Measurements from ENCODE around the gene FKBP1C.
"Not testable (repeated sequence)": the region's sequence is repeated elsewhere in the genome, so short reads cannot be mapped to it uniquely, and the experiment has no call there.

The FKBP1C gene

DNA sequence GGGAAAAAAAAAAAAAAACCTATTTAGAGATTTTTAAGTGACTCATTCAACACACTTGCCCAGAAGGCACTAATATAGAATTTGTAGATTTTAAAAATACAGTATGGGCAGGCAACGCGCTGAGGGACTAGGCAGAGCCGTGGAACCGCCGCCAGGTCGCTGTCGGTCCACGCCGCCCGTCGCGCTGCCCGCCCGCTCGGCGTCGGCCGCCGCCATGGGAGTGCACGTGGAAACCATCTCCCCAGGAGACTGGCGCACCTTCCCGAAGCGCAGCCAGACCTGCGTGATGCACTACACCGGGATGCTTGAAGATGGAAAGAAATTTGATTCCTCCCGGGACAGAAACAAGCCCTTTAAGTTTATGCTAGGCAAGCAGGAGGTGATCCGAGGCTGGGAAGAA, at the start of gene FKBP1C:
Gene FKBP1C, plus strand, starts transcription at position 127 of the 400 bp plus-strand sequence.
- not testable (repeated sequence) for H3K27me3 ChIP-seq (ENCODE audit: control insufficient read depth, insufficient read depth, low read length); H3K4me1 ChIP-seq (ENCODE audit: control insufficient read depth, insufficient read depth, low read length); H3K4me3 ChIP-seq (ENCODE audit: low read depth, low read length); H3K36me3 ChIP-seq (ENCODE audit: control insufficient read depth, insufficient read depth, low read length); H3K27ac ChIP-seq (ENCODE audit: low read depth, low read length); H3K9ac ChIP-seq (ENCODE audit: low read length)
- peaks cover 31% of the 10 kb centered on the region for H3K9me3 ChIP-seq (ENCODE audit: control insufficient read depth, insufficient read depth, low read depth, low read length)

DNA sequence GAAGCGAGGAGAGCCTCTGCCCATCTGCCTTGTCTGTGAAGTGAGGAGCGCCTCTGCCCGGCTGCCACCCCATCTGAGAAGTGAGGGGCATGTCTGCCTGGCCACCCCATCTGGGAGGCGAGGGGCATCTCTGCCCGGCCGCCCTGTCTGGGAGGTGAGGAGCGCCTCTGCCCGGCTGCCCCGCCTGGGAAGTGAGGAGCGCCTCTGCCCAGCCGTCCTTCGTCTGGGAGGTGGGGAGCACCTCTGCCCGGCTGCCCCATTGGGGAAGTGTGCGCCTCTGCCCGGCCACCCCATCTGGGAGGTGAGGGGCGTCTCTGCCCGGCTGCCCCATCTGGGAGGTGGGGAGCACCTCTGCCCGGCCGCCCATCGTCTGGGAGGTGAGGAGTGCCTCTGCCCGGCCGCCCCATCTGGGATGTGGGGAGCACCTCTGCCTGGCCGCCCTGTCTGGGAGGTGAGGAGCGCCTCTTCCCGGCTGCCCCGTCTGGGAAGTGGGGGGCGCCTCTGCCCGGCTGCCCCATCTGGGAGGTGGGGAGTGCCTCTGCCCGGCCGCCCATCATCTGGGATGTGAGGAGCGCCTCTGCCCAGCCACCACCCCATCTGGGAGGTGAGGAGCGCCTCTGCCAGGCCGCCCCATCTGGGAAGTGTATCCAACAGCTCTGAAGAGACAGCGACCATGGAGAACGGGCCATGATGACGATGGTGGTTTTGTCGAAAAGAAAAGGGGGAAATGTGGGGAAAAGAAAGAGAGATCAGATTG, 47.0 kb upstream of the FKBP1C start:
- not testable (repeated sequence) for H3K27me3 ChIP-seq (ENCODE audit: control insufficient read depth, insufficient read depth, low read length); H3K4me1 ChIP-seq (ENCODE audit: control insufficient read depth, insufficient read depth, low read length); H3K36me3 ChIP-seq (ENCODE audit: control insufficient read depth, insufficient read depth, low read length); H3K27ac ChIP-seq (ENCODE audit: low read depth, low read length); H3K4me3 ChIP-seq (ENCODE audit: low read depth, low read length); H3K9ac ChIP-seq (ENCODE audit: low read length)
- peaks cover 22% of the 10 kb centered on the region for H3K9me3 ChIP-seq (ENCODE audit: control insufficient read depth, insufficient read depth, low read depth, low read length)

DNA sequence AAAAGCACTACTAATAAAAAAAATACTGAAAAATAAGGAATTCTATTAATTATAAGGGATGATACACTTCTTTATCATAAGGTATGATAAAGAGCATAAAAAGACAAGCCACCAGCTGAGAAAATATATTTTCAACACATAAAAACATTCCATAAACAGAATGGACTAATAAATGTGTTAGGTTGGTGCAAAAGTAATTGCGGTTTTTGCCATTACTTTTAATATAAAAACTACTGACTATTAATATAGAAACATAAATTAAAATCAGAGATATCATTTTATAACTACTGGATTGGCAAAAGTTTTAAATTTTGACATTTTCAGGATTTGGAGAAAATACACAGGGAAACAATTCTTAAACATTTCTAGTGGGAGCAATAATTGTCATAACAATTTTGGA, 37.1 kb upstream of the FKBP1C start:
- Histone ChIP-seq H3K9me3 (ENCODE audit: control insufficient read depth, insufficient read depth, low read depth, low read length) (no peaks in the 10 kb centered on the region), H3K27me3 (ENCODE audit: control insufficient read depth, insufficient read depth, low read length) (no peaks in the 10 kb centered on the region), H3K9ac (ENCODE audit: low read length) (no peak overlapping the region), H3K27ac (ENCODE audit: low read depth, low read length) (no peak overlapping the region), H3K4me1 (ENCODE audit: control insufficient read depth, insufficient read depth, low read length) (no peaks in the 10 kb centered on the region), H3K36me3 (ENCODE audit: control insufficient read depth, insufficient read depth, low read length) (no peaks in the 10 kb centered on the region), H3K4me3 (ENCODE audit: low read depth, low read length) (no peak overlapping the region)

DNA sequence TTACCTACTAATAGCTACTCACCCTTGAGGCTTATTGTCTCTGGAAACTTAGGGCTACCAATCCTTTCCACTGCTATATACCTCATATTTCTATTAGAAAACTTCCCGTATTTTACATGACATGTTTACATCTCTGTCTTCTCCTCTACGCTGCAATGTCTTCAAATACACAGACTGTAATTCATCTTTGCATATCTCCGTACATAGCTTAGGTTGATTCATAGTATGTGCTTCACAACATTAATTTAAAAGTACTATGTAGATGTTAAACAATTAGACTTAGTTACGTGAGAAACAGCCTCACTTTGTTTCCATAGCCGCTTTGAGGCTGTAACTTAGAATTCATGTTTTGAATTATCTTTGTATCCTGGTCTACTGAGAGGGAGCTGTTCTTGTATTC, 35.1 kb upstream of the FKBP1C start:
- H3K9me3 ChIP-seq (ENCODE audit: control insufficient read depth, insufficient read depth, low read depth, low read length), result no peaks in the 10 kb centered on the region
- H3K9ac ChIP-seq (ENCODE audit: low read length), result no peak overlapping the region
- H3K4me1 ChIP-seq (ENCODE audit: control insufficient read depth, insufficient read depth, low read length), result no peaks in the 10 kb centered on the region
- no peak overlapping the region for H3K27ac ChIP-seq (ENCODE audit: low read depth, low read length)
- H3K27me3 ChIP-seq (ENCODE audit: control insufficient read depth, insufficient read depth, low read length), result no peaks in the 10 kb centered on the region
- H3K4me3 ChIP-seq (ENCODE audit: low read depth, low read length), result no peak overlapping the region
- H3K36me3 ChIP-seq (ENCODE audit: control insufficient read depth, insufficient read depth, low read length), result no peaks in the 10 kb centered on the region

DNA sequence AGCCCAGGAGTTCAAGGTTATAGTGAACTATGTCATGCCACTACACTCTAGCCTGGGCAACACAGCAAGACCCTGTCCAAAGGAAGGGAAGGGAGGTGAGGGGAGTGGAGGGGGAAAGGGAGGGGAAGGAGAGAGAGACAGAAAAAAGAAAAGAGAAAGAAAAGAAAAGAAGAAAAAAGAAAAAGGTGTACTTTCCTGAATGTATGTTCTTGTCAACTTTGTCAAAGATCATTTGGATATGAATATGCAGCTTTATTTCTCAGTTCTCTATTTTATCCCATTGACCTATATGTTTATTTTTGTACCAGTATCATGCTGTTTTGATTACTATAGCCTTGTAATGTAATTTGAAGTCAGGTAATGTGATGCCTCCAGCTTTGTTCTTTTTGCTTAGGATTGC, 30.9 kb upstream of the FKBP1C start:
- no peaks in the 10 kb centered on the region for H3K9me3 ChIP-seq (ENCODE audit: control insufficient read depth, insufficient read depth, low read depth, low read length)

DNA sequence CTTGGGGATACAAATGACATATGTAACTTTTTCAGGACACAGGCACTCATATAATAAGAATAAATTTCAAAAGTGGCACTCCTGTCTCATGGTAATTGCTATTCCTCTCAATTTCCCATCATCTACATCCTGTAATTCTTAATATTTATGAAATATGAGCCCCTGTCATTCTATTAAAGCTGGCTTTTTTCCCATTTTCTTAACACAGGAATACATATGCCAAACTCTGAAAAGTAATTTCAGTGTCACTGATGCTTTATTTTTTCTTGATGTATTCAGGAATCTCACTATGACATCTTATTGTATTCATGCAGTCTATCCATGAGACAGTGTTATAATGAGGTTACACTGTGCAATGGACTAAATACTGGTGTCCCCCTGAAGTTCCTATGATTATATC, 24.3 kb upstream of the FKBP1C start:
- Histone ChIP-seq H3K27ac (ENCODE audit: low read depth, low read length) (no peak overlapping the region), H3K9ac (ENCODE audit: low read length) (no peak overlapping the region), H3K4me3 (ENCODE audit: low read depth, low read length) (no peak overlapping the region), H3K4me1 (ENCODE audit: control insufficient read depth, insufficient read depth, low read length) (no peaks in the 10 kb centered on the region), H3K9me3 (ENCODE audit: control insufficient read depth, insufficient read depth, low read depth, low read length) (no peaks in the 10 kb centered on the region), H3K27me3 (ENCODE audit: control insufficient read depth, insufficient read depth, low read length) (no peaks in the 10 kb centered on the region), H3K36me3 (ENCODE audit: control insufficient read depth, insufficient read depth, low read length) (no peaks in the 10 kb centered on the region)

More for the DNA sequence above, 30.9 kb upstream of the FKBP1C start:
- no peak overlapping the region for H3K27ac ChIP-seq (ENCODE audit: low read depth, low read length)
- no peaks in the 10 kb centered on the region for H3K27me3 ChIP-seq (ENCODE audit: control insufficient read depth, insufficient read depth, low read length)
- H3K4me3 ChIP-seq (ENCODE audit: low read depth, low read length), result no peak overlapping the region
- no peaks in the 10 kb centered on the region for H3K4me1 ChIP-seq (ENCODE audit: control insufficient read depth, insufficient read depth, low read length)
- no peak overlapping the region for H3K9ac ChIP-seq (ENCODE audit: low read length)
- no peaks in the 10 kb centered on the region for H3K36me3 ChIP-seq (ENCODE audit: control insufficient read depth, insufficient read depth, low read length)

DNA sequence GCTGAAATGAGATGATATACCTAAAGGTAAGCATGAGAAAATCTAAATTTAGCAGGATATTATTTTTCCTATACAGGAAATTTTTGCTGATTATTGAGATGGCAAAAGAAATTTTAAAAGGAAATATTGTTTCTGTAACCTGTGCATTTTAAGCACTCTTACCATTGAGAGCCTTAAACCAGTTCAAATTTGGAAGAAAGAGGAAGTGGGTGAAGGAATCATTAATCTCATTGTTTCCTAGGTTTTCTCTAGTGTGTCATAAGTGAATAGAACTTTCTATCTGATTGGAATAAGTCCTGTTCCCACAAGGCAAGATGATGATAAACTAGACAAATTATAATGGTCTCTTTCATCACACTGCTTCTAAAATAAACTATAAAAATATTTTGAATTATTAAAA, 22.4 kb upstream of the FKBP1C start:
- H3K27me3 ChIP-seq (ENCODE audit: control insufficient read depth, insufficient read depth, low read length), result no peaks in the 10 kb centered on the region
- H3K9me3 ChIP-seq (ENCODE audit: control insufficient read depth, insufficient read depth, low read depth, low read length), result no peaks in the 10 kb centered on the region; the same call in 1 of the 2 replicates
- no peaks in the 10 kb centered on the region for H3K4me1 ChIP-seq (ENCODE audit: control insufficient read depth, insufficient read depth, low read length)
- no peaks in the 10 kb centered on the region for H3K36me3 ChIP-seq (ENCODE audit: control insufficient read depth, insufficient read depth, low read length)
- no peak overlapping the region for H3K4me3 ChIP-seq (ENCODE audit: low read depth, low read length)
- H3K27ac ChIP-seq (ENCODE audit: low read depth, low read length), result no peak overlapping the region
- no peak overlapping the region for H3K9ac ChIP-seq (ENCODE audit: low read length)

DNA sequence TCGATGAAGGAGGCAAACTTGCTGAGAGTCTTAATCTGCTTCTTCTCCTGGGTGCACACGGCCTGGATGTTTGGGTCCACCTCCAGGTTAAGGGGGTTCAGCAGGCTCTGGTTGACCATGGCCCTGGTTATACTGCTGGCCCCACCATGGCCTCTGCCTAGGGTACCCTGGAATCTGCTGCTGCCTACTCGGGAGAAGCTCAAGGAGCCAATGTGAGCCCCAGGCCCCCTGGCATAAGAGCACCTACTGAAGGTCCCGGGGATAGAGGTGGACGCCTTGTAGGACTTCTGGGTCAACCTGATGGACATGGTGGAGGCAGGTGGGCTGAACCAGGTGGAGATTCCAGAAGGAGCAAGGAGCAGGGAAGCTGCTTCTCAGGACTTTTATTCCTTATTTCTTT, 17.9 kb upstream of the FKBP1C start:
- H3K4me1 ChIP-seq (ENCODE audit: control insufficient read depth, insufficient read depth, low read length), result no peaks in the 10 kb centered on the region
- H3K27ac ChIP-seq (ENCODE audit: low read depth, low read length), result no peak overlapping the region
- no peaks in the 10 kb centered on the region; the same call in 1 of the 2 replicates for H3K9me3 ChIP-seq (ENCODE audit: control insufficient read depth, insufficient read depth, low read depth, low read length)
- H3K4me3 ChIP-seq (ENCODE audit: low read depth, low read length), result no peak overlapping the region
- no peaks in the 10 kb centered on the region for H3K36me3 ChIP-seq (ENCODE audit: control insufficient read depth, insufficient read depth, low read length)
- no peaks in the 10 kb centered on the region for H3K27me3 ChIP-seq (ENCODE audit: control insufficient read depth, insufficient read depth, low read length)
- no peak overlapping the region for H3K9ac ChIP-seq (ENCODE audit: low read length)

DNA sequence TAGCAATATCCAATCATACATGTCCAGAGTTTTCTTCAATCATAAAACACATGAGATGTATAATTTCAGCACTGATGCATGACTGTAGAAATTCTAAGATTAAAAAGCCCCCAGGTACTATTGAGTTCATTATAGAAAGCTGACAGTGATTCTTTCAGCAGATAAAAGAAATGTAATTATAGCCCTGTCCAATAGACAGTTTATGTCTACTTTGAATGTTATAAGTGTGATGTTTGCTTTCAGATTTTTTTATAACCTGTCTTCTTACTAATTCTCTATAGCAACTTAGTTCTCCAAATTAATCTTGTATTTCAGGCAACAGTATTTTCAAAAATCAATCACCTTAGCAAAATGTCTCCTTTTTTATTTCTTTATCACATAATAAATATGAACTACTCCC, 13.5 kb upstream of the FKBP1C start:
- Histone ChIP-seq H3K4me1 (ENCODE audit: control insufficient read depth, insufficient read depth, low read length) (no peaks in the 10 kb centered on the region), H3K9ac (ENCODE audit: low read length) (no peak overlapping the region), H3K4me3 (ENCODE audit: low read depth, low read length) (no peak overlapping the region), H3K27me3 (ENCODE audit: control insufficient read depth, insufficient read depth, low read length) (no peaks in the 10 kb centered on the region), H3K36me3 (ENCODE audit: control insufficient read depth, insufficient read depth, low read length) (no peaks in the 10 kb centered on the region), H3K27ac (ENCODE audit: low read depth, low read length) (no peak overlapping the region), H3K9me3 (ENCODE audit: control insufficient read depth, insufficient read depth, low read depth, low read length) (peaks cover 6% of the 10 kb centered on the region; the same call in 1 of the 2 replicates)

DNA sequence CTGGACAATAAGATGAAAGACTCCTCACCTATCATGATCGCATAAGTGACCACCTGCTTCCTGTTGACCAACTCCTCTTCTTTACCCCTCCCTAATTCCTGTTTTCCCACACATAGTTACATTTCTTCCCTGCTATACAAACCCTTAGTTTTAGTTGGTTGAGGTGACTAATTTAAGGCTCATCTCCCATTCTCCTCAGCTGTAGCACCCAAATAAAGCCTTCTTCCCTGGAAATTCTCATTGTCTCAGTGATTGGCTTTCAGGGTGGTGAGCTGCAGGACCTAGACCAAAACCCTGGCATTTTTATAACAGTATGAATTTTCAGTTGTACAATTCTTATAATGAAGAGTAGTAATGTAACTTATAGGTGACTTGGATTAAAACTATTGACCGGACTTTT, 2.1 kb downstream of the FKBP1C start:
- H3K4me3 ChIP-seq (ENCODE audit: low read depth, low read length), result no peak overlapping the region
- H3K9ac ChIP-seq (ENCODE audit: low read length), result no peak overlapping the region
- no peak overlapping the region for H3K27ac ChIP-seq (ENCODE audit: low read depth, low read length)
- H3K27me3 ChIP-seq (ENCODE audit: control insufficient read depth, insufficient read depth, low read length), result no peaks in the 10 kb centered on the region
- no peaks in the 10 kb centered on the region for H3K4me1 ChIP-seq (ENCODE audit: control insufficient read depth, insufficient read depth, low read length)
- H3K9me3 ChIP-seq (ENCODE audit: control insufficient read depth, insufficient read depth, low read depth, low read length), result peaks cover 33% of the 10 kb centered on the region
- no peaks in the 10 kb centered on the region for H3K36me3 ChIP-seq (ENCODE audit: control insufficient read depth, insufficient read depth, low read length)

DNA sequence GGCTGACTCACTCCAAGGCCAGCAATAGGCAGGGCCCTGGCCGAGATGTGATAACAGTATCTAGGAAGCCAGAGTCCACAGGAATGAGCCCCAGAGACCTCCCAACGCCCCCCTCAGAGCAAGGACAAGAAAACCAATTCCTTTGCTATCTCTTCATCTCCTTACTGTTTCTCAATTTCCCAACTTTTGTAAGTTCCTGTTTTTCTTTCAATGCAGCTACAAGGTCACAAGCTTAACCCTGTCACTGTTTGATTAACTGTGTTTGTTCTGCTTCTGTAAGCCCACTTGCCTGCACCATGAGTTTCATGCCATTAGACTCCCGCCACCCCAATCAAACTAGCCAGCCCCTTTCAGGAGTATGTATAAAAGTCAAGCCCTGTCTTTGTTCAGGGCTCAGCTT, 3.5 kb downstream of the FKBP1C start:
- Histone ChIP-seq H3K27me3 (ENCODE audit: control insufficient read depth, insufficient read depth, low read length) (no peaks in the 10 kb centered on the region), H3K9me3 (ENCODE audit: control insufficient read depth, insufficient read depth, low read depth, low read length) (peaks cover 31% of the 10 kb centered on the region), H3K27ac (ENCODE audit: low read depth, low read length) (no peak overlapping the region)

More for the DNA sequence above, 3.5 kb downstream of the FKBP1C start:
- Histone ChIP-seq H3K36me3 (ENCODE audit: control insufficient read depth, insufficient read depth, low read length) (no peaks in the 10 kb centered on the region), H3K4me3 (ENCODE audit: low read depth, low read length) (no peak overlapping the region), H3K4me1 (ENCODE audit: control insufficient read depth, insufficient read depth, low read length) (no peaks in the 10 kb centered on the region), H3K9ac (ENCODE audit: low read length) (no peak overlapping the region)
